EH (cell line): ENCODE results near the gene TMEFF2.
"Not testable (repeated sequence)": the region's sequence is repeated elsewhere in the genome, so short reads cannot be mapped to it uniquely, and the experiment has no call there.

Experiments
- DNase-seq: peaks from one replicate; pipeline ENCODE4 v3.0.0-alpha.2; 2015; ENCODE audit warnings: low read depth

Gene TMEFF2

DNA sequence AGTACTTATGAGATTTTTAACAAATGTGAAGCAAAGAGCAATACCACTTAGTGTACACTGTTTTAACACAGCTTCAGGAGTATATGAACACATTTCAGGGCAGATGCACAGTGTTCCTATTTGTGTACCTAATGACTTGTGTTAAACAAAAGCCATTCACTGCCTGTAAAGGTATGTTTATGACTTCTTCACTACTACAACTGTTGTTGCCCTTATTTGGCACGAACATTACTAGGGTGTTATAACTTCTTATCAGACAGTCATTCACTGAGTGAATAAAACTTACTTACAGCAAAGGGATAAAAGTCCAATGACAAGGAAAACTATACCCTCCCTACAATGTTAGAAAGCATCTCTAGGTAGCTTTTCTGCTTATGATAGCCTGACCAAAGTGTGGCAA, 262.4 kb downstream of the TMEFF2 start:
- no peak for DNase-seq

DNA sequence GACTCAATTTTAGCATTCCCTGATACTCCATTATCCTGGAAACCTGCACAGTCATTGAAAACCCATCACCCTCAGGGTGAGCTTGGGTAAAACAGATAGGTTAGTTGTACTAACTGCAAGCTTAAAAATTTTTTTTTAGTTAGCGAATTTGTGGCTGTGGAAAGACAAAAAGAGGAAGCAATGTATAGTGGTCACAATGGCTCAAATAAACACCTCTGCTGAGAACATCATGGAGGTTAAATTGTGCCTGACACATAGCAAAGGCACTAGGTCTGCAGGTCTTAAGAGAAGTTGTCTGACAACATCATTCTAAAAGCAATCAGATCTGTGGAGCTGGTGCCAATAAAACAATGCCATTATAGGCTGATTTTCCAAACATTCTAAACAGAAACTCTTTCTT, 263.4 kb downstream of the TMEFF2 start:
- no peak for DNase-seq

DNA sequence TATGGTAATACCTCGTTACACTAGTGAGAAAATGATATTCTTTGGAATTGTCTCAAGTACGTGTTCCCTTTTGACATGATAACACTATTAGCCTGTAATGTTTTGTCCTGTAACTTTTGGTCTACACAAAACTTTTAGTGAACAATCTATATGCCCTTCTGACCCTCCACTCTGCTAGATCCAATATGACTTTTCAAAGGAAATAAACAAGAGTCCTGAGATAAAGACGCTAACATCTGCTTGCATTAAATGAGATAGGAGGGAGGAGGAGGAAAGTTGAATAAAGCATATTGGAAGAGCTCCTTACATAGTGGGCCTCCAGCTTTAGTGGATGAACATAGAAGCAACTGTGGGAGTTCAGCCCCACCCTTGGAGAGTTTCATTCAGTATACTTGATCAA, 264.5 kb downstream of the TMEFF2 start:
- no peak for DNase-seq

- DNase-seq: no peak
These were observed 265.4 kb downstream of the TMEFF2 start for GRCh38 chr2:191929288-191929687.

GRCh38 chr2:191927991-191928390, 266.7 kb downstream of the TMEFF2 start:
- peak; percentile 67 for DNase-seq

GRCh38 chr2:191927319-191927867, 267.3 kb downstream of the TMEFF2 start:
- DNase-seq: peak; percentile 88

DNA sequence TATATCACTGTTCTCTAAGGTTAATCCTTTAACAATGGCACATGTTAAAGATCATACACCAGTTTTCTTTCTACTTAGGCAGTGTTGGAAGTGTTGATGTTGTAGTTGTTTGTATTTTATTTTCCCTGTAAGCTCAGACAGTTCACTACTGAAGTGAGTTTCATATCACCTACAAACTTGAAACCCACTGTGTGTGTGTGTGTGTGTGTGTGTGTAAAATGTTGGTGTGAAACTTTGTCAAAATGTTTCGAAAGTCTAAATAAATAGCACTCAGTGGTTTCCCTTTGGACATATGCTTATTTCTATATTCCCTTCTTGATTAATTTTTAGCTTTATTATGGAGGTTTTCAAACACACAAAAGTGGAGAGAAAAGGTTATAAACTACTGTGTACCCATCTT, 268.1 kb downstream of the TMEFF2 start:
- DNase-seq: no peak

DNA sequence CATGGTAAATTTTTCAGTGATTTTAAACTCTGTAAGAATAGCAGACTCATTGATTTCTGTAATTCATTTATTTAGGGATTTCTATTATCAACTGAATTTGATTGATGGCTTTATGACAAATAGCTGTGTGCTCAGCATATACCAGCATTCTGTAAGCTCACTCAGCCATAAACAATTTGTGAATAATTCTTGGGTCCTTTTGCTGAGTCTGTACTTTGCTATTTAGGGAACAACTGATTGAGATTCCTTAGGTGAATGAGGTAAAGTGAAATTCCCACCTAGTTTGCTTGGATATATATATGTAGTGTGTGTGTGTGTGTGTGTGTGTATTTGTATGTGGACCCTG, 271.1 kb downstream of the TMEFF2 start:
- no peak for DNase-seq

DNA sequence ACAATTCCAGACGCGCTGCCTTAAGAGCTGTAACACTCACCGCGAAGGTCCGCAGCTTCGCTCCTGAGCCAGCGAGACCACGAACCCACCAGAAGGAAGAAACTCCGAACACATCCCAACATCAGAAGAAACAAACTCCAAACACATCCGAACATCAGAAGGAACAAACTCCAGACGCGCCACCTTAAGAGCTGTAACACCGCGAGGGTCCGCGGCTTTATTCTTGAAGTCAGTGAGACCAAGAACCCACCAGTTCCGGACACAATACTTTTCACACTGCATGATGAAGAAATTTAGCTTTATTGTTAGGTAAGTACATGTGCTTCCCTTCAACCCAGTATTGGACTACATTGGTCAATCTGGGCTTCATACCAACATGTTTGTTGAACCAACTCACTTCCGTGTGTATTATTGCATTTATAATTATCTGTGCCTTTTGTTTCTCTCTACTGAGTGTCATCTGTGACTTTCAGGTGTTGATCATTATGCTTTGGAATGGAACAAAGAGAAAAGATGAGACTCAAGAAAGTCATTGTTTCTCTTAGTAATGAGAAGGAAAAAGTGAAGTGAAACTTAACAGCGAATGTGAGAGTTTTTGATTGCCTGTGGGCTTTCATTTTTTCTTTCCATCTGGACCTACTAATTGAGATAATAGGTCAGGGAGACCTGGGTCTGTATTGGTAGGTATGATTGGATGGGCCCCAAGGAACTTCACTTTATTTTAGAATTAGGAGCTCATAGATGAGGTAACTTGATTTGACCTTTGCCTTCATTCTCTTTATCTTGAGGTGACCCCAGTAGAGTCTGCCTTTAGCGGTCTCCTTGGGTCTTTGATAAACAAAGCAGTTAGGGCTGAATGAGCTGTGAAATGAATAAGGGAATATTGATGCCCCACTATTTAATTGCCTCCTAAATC, 271.7 kb downstream of the TMEFF2 start:
- DNase-seq: no peak

DNA sequence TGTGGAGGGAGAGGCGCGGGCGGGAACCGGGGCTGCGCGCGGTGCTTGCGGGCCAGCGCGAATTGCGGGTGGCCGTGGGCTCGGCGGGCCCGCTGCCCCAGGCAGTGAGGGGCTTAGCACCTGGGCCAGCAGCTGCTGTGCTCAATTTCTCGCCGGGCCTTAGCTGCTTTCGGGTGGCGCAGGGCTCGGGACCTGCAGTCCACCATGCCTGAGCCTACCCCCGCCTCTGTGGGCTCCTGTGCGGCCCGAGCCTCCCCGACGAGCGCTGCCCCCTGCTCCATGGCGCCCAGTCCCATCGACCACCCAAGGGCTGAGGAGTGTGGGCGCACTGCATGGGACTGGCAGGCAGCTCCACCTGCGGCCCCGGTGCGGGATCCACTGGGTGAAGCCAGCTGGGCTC, 273.1 kb downstream of the TMEFF2 start:
- not testable (repeated sequence) for DNase-seq

DNA sequence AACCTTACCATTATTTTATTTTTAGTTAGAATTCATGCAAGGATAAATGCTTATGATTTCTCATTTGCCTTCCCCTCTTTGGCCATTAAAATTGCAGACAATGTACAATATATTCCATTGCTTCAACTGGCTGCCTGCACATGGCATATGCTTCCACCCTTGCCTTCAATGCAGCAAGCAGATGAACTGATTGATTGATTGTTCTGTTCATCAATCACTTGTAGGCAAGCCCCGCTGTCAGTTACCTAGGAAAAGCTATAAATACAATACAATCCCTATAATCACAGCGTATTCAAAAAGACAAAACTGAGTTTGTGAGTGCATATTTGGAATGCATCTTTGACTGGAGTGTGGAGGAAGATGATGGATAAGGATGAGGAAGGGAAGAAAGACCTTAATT, 274.2 kb downstream of the TMEFF2 start:
- DNase-seq: no peak

- DNase-seq: no peak
These were observed 276.6 kb downstream of the TMEFF2 start for GRCh38 chr2:191917967-191918651.

GRCh38 chr2:191917430-191917881, 277.3 kb downstream of the TMEFF2 start:
- DNase-seq: no peak

- no peak for DNase-seq
These were observed 277.9 kb downstream of the TMEFF2 start for GRCh38 chr2:191916826-191917225.

GRCh38 chr2:191915750-191916149, 279.0 kb downstream of the TMEFF2 start:
- no peak for DNase-seq

DNA sequence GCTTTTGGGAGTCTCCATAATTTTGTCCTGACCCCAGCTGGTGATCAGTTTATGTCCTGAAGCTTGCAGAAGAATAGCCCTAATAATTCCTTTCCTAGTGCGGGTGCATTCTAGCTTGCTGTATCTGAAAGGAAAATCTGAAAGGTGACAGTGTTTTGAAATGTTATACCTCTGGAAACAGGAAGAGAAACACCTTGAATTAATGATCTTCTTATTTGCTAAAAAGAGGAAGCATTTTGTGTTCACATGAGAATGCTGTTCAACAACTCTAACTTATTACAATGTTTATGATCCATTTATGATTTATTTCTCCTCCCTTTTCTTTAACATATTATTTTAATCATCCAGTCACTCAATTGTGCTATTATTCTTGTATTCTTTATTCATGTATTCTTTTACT, 280.9 kb downstream of the TMEFF2 start:
- DNase-seq: no peak

DNA sequence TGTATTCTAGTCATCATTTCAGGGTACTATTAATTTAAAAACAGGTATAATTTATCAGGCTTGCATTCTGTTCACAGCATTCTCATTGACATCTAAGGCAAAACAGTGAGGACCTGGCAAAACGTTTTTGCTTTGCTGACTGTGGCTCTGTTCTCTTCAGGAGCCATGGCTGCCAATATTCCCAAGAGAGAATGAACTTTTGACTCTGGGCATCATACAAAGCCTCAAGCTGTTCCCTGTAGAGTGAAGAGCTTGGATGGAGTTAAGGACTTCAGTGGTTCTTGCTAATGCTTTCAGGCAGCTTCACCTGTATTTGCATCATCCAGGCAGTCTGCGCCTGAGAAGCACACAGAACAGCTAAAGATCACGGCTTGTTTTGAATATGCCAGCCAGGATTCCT, 282.0 kb downstream of the TMEFF2 start:
- no peak for DNase-seq

DNA sequence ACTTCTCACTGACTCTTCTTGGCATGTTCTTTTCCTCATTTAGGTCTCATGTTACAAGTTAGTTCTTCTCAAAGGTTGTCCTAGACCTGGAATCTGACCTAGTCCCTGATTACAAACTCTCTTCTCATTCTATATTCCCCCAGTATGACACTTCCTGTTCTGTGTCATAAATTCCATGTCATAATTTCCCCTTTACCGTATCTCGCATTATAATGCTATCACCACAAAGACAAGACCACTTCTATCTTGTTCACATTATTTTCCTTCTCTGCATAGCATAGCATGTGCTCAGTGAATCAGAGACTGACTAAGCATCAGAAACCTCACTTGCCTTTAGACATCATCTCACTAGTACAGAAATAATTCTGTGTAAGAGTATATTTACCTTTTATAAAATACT, 284.2 kb downstream of the TMEFF2 start:
- peak; percentile 75 for DNase-seq

GRCh38 chr2:191908874-191909273, 285.9 kb downstream of the TMEFF2 start:
- DNase-seq: no peak

DNA sequence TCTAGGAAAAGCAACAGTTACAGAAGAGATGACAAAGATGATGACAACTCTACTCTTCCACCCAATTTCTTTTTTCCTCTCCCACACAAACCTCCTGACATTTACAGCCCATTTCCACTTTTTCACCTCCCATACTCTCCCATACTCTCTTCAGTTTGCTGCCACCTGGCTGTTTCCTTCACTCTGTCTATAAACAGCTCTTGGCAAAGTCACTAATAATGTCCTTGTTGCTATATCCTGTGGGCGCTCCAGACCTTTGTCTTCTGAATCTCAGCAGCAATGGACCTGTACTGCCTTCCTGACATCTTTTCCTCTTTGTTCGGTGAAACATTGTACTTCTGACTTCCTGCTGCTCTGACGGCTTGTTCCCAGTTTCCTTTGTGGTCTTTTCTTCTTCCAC, 287.2 kb downstream of the TMEFF2 start:
- no peak for DNase-seq

DNA sequence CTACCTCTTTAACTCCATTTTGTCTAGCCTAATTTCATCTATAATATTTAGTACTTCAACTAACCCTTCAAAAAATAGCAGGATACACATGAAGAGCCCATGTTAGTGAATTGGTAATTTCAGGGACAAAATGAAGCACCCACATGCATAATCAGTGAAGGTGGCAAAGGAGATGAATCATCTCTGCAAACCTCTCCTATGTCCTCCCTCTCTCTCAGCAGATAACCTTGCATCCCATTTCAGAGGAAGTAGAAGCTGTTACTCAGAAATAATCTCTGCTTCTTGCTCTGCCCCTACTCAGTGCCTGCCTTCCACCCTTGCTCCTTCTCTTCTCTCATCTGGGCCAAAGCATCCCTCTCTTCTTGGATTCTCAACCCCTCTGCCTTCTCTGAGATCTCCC, 287.6 kb downstream of the TMEFF2 start:
- no peak for DNase-seq

DNA sequence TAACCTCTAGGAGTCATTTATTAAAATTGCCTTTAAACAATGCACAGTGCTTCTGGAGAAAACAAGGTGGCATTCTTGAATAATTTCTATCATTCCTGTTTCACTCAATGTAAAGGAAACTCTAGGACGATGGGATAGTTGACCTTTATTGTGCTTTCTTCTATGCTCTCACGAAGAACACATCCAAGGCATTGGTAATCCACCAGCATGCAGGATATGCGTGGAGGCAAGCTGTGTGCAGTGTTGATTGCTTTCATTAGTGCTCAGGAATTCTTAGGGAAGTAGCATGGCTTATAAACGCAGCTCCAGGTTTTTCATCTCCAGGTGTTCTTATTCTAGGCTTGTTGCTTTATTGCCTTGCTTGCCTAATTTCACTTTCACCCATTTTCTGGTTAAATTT, 289.4 kb downstream of the TMEFF2 start:
- DNase-seq: no peak

GRCh38 chr2:191901031-191901430, 293.7 kb downstream of the TMEFF2 start:
- DNase-seq: no peak
